ENCODE data around the gene AKT1. TPM values are rescaled to one million over a fixed set of nuclear protein-coding genes. Genes with fewer than 3 reads are reported as not detected.
A peak's percentile ranks its signal among the peaks of the same experiment; 100 is the strongest.

AKT1 gene
- total RNA-seq, 4 donors from 2014 or later, result 51.9 to 91.0 (median 88.7) TPM

DNA sequence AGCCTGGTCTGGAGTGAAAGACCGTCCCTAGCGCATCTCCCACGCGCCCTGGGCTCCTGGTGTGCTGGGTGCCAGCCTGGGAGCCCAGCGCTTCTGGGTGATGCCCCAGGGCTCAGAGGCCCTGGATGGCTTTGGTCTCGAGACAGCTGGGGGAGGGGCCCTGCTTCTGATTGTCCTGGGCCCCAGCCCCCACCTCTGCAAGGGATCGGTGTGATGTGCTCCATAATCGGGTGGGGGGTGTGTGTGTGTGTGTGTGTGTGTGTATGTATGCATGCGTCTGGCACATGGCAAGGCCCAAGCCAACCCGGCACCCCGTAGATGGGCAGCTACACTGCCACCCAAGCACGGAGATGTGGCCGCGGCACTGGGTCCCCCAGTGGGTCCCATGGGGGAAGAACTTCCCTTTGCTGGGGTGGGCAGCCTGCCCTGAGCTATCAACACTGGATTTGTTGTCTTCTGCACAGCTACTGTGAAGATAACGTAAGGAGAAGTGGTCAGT is 8.4 kb upstream of the AKT1 start:
- DNase-seq (ENCODE audit: low spot score in 2 of 2), result no peak

GRCh38 chr14:104803280-104803911 is 7.8 kb upstream of the AKT1 start:
- H3K4me3 ChIP-seq (ENCODE audit: low read depth, poor library complexity, severe bottlenecking), result no peak overlapping the region
- WGBS, 2 donors, result 82 to 83% methylated on average over 5 to 12 of the region's 19 CpGs
- intact Hi-C loops (cut with DNase I; ENCODE audit: low total_unique reads), result no loop called here
- DNase-seq (ENCODE audit: low spot score in 2 of 2), result no peak
- no peak for TF ChIP-seq POLR2A (IDR thresholded peaks at IDR 0.05)
- TF ChIP-seq, protein P1, sequence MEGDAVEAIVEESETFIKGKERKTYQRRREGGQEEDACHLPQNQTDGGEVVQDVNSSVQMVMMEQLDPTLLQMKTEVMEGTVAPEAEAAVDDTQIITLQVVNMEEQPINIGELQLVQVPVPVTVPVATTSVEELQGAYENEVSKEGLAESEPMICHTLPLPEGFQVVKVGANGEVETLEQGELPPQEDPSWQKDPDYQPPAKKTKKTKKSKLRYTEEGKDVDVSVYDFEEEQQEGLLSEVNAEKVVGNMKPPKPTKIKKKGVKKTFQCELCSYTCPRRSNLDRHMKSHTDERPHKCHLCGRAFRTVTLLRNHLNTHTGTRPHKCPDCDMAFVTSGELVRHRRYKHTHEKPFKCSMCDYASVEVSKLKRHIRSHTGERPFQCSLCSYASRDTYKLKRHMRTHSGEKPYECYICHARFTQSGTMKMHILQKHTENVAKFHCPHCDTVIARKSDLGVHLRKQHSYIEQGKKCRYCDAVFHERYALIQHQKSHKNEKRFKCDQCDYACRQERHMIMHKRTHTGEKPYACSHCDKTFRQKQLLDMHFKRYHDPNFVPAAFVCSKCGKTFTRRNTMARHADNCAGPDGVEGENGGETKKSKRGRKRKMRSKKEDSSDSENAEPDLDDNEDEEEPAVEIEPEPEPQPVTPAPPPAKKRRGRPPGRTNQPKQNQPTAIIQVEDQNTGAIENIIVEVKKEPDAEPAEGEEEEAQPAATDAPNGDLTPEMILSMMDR (IDR thresholded peaks at IDR 0.05), result no peak

More for the DNA sequence above, 8.4 kb upstream of the AKT1 start:
- no peak for TF ChIP-seq POLR2A (IDR thresholded peaks at IDR 0.05)
- TF ChIP-seq, protein P1 (IDR thresholded peaks at IDR 0.05), result no peak
- intact Hi-C loops (cut with DNase I; ENCODE audit: low total_unique reads), result no loop called here
- H3K4me3 ChIP-seq (ENCODE audit: low read depth, poor library complexity, severe bottlenecking), result no peak overlapping the region
- 80 to 84% methylated on average over 13 to 15 of the region's 15 CpGs for WGBS, 2 donors

- TF ChIP-seq, protein P1 (IDR thresholded peaks at IDR 0.05), result no peak
- TF ChIP-seq POLR2A (IDR thresholded peaks at IDR 0.05), result no peak
- no peak overlapping the region for H3K4me3 ChIP-seq (ENCODE audit: low read depth, poor library complexity, severe bottlenecking)
- intact Hi-C loops (cut with DNase I; ENCODE audit: low total_unique reads), result no loop called here
- DNase-seq (ENCODE audit: low spot score in 2 of 2), result no peak
- 80 to 82% methylated on average over 20 of the region's 20 CpGs for WGBS, 2 donors
Observed at GRCh38 chr14:104802394-104803184, 7.0 kb upstream of the AKT1 start.

DNA sequence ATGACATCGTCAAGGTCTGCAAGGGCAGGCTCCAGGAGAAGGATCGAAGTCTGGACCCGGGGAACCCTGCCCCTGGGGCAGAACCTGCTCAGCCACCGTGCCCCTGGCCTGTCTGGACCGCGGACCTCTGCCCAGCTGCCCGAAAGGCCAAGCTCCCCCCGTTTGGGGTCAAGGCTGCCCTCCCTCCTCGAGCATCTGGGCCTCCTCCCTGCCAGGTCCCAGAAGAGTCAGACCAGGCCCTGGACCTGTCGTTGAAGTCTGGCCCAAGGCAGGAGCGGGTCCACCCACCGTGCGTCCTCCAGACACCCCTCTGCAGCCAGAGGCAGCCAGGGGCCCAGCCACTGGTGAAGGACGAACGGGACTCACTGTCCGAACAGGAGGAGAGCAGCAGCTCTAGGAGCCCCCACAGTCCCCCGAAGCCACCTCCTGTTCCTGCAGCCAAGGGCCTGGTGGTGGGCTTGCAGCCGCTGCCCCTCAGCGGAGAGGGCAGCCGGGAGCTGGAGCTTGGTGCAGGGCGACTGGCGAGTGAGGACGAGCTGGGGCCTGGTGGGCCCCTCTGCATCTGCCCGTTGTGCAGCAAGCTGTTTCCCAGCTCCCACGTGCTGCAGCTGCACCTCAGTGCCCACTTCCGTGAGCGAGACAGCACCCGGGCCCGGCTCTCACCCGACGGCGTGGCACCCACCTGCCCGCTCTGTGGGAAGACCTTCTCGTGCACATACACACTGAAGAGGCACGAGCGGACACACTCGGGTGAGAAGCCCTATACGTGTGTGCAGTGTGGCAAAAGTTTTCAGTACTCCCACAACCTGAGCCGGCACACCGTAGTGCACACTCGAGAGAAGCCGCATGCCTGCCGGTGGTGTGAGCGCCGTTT is 6.2 kb upstream of the AKT1 start:
- intact Hi-C loops (cut with DNase I; ENCODE audit: low total_unique reads), result no loop called here
- peak overlapping the region; percentile 45 for H3K4me3 ChIP-seq (ENCODE audit: low read depth, poor library complexity, severe bottlenecking)
- DNase-seq (ENCODE audit: low spot score in 2 of 2), result no peak
- TF ChIP-seq POLR2A (IDR thresholded peaks at IDR 0.05), result no peak
- TF ChIP-seq, protein P1 (IDR thresholded peaks at IDR 0.05), result no peak
- 82 to 92% methylated on average over 21 to 42 of the region's 45 CpGs for WGBS, 2 donors

- intact Hi-C loops (cut with DNase I; ENCODE audit: low total_unique reads), result no loop called here
- no peak for TF ChIP-seq POLR2A (IDR thresholded peaks at IDR 0.05)
- TF ChIP-seq, protein P1 (IDR thresholded peaks at IDR 0.05), result no peak
- DNase-seq (ENCODE audit: low spot score in 2 of 2), result peak in 1 of 2 donors; percentile 94
- H3K4me3 ChIP-seq (ENCODE audit: low read depth, poor library complexity, severe bottlenecking), result peak within 1 kb of the TSS; percentile 45
- 3 to 13% methylated on average over 29 to 36 of the region's 105 CpGs for WGBS, 2 donors
Observed at GRCh38 chr14:104800771-104801519, 5.4 kb upstream of the AKT1 start, which contains the start of gene ZBTB42. ZBTB42 (plus strand) TSS chr14:104801101; CDS start chr14:104801198, 97 bp downstream.
